ENCODE data around the gene TBC1D1. TPM values are rescaled to one million over a fixed set of nuclear protein-coding genes. Genes with fewer than 3 reads are reported as not detected.
A peak's percentile ranks its signal among the peaks of the same experiment; 100 is the strongest.

Gene TBC1D1
- total RNA-seq, 1 donor from 2014 or later = 56.5 TPM

DNA sequence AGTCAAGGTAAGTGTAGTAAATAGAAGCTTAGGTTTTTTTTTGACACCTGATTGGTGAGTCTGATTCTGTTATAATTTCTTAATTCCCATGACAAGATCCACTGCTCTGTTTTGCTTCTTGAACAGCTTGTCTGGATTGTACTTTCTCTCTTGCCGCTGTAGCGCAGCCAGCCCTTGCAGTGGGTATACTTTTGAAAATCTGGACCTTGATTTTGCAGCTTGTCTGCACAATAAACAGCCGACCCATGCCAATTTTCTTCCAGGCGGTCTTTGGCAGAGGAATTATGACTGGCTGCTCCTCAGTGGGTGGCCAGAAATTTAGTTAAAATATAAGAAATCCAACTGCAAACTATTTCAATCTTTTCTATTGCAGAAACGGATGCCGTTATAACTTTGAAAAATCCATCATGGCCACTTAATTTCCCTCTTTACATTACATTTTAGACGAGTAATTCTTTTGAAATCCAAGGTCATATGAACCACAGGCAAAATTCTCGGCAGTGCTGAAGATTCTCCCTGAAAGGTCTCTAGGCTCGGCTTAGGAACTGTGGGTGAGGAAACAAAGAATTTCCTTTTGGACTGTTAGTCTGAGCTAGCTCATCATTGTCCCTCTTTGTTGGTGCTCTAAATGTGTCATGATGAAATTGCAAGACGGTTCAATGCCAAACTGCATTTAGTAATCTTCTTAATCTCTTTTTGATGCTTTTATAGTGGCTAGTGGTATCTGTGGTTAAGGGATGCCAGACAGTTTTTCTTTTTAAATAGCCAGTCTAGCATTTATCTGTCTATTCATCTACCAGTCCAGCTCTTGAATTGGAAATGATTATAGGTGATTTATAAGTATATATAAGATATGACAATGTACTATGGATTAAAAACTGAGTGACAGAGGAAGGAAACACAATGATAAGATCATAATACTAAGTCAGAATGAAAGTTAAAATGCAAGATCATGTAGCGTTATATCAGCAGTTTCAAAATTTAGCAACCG lies 37.8 kb downstream of the TBC1D1 start:
- H3K27me3 ChIP-seq (ENCODE audit: low read depth) = no peaks in the 10 kb centered on the region
- DNase-seq (no peak), ATAC-seq (no peak)
- intact Hi-C loops (cut with DNase I) = no loop called here
- TF ChIP-seq, protein P1, sequence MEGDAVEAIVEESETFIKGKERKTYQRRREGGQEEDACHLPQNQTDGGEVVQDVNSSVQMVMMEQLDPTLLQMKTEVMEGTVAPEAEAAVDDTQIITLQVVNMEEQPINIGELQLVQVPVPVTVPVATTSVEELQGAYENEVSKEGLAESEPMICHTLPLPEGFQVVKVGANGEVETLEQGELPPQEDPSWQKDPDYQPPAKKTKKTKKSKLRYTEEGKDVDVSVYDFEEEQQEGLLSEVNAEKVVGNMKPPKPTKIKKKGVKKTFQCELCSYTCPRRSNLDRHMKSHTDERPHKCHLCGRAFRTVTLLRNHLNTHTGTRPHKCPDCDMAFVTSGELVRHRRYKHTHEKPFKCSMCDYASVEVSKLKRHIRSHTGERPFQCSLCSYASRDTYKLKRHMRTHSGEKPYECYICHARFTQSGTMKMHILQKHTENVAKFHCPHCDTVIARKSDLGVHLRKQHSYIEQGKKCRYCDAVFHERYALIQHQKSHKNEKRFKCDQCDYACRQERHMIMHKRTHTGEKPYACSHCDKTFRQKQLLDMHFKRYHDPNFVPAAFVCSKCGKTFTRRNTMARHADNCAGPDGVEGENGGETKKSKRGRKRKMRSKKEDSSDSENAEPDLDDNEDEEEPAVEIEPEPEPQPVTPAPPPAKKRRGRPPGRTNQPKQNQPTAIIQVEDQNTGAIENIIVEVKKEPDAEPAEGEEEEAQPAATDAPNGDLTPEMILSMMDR (IDR thresholded peaks at IDR 0.05) = no peak
- H3K4me1 ChIP-seq = peaks cover 4% of the 10 kb centered on the region
- H3K27ac ChIP-seq = no peak overlapping the region
- no peaks in the 10 kb centered on the region for H3K9me3 ChIP-seq
- no peak overlapping the region for H3K4me3 ChIP-seq
- no peaks in the 10 kb centered on the region for H3K36me3 ChIP-seq

- Histone ChIP-seq H3K27ac (no peak overlapping the region), H3K4me1 (no peaks in the 10 kb centered on the region), H3K4me3 (no peak overlapping the region), H3K9me3 (no peaks in the 10 kb centered on the region), H3K27me3 (ENCODE audit: low read depth) (no peaks in the 10 kb centered on the region), H3K36me3 (no peaks in the 10 kb centered on the region)
- ATAC-seq (no peak), DNase-seq (no peak)
- TF ChIP-seq, protein P1 (IDR thresholded peaks at IDR 0.05) = no peak
- intact Hi-C loops (cut with DNase I) = no loop called here
Observed at GRCh38 chr4:37934096-37934495, 43.2 kb downstream of the TBC1D1 start.

- TF ChIP-seq, protein P1 (IDR thresholded peaks at IDR 0.05) = no peak
- ATAC-seq (no peak), DNase-seq (no peak)
- Histone ChIP-seq H3K4me1 (no peaks in the 10 kb centered on the region), H3K27ac (no peak overlapping the region), H3K4me3 (no peak overlapping the region), H3K9me3 (no peaks in the 10 kb centered on the region), H3K36me3 (no peaks in the 10 kb centered on the region), H3K27me3 (ENCODE audit: low read depth) (no peaks in the 10 kb centered on the region)
- intact Hi-C loops (cut with DNase I) = no loop called here
Observed at GRCh38 chr4:37934609-37935008, 43.7 kb downstream of the TBC1D1 start.

DNA sequence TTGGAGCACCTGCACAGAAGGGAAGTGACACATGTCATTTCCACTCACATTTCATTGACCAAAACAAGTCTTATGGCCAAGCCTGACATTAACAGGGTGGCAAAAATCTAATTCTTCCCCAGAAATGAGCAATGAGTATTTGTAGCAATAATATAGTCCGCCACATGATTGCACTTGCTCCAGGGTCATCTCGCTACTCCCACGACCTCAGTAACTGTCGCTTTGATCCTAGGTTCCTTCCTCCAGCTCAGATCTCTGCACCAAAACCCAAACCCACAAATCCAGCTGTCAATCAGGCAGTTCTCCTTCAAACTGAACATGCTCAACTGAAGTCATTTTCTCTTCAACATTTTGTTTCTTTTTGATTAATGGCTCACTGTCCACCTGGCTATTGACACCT lies 44.1 kb downstream of the TBC1D1 start:
- H3K4me3 ChIP-seq = no peak overlapping the region
- no peak for ATAC-seq
- no peaks in the 10 kb centered on the region for H3K9me3 ChIP-seq
- TF ChIP-seq, protein P1 (IDR thresholded peaks at IDR 0.05) = no peak
- no peak for DNase-seq
- H3K36me3 ChIP-seq = no peaks in the 10 kb centered on the region
- no peaks in the 10 kb centered on the region for H3K4me1 ChIP-seq
- intact Hi-C loops (cut with DNase I) = no loop called here
- H3K27me3 ChIP-seq (ENCODE audit: low read depth) = no peaks in the 10 kb centered on the region
- H3K27ac ChIP-seq = no peak overlapping the region

DNA sequence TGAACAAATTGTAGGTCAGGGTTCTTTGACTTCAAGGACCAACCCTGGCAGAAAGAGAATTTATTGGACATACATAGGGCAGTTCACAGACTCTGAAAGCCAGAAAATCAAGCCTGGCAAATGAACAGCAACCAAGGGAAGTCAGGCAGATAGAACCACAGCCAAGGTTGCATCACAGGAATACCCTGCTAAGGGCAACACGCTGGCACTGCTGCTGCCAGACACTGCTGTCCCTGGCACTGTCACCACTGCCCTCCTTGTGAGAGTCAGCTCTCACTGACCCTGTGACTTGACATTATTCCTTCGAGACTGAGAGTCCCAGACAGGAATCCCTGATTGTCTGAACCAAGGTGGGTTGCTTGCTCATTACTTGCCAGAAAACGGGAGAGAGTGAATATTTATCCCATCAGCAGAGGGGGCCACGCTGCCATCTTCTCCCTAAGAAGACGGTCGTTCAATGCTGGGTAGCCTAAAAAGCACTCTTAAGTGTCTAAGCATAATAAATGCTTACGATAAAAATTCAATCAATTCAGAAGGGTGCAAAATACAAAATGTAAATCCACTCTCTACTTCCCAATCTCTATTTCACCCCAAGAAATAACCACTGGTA lies 46.1 kb downstream of the TBC1D1 start:
- TF ChIP-seq, protein P1 (IDR thresholded peaks at IDR 0.05) = no peak
- intact Hi-C loops (cut with DNase I) = no loop called here
- Histone ChIP-seq H3K4me3 (no peak overlapping the region), H3K27ac (no peak overlapping the region), H3K36me3 (no peaks in the 10 kb centered on the region), H3K9me3 (no peaks in the 10 kb centered on the region), H3K4me1 (no peaks in the 10 kb centered on the region), H3K27me3 (ENCODE audit: low read depth) (no peaks in the 10 kb centered on the region)
- ATAC-seq = peak; percentile 38 to 57
- DNase-seq = no peak

Measured in lower lobe of right lung (tissue), 2 donors.